Mucosa of gallbladder (tissue), 1 donor: Measurements from ENCODE around the gene CDCP2. TPM values are rescaled to one million over a fixed set of nuclear protein-coding genes. Genes with fewer than 3 reads are reported as not detected.

ENCODE experiments used
- DNase-seq: peaks from one replicate; pipeline ENCODE4 v3.0.0-alpha.2; 2020; ENCODE audit warnings: low spot score
- total RNA-seq: library from RNA; stranded (reverse); gene quantifications from one replicate; pipeline ENCODE4 v1.2.1, GENCODE V29; 2021
- donor health status: DM: no; HTN: no; CAD: no.

The CDCP2 gene
- total RNA-seq, 1 donor from 2014 or later, result not detected

DNA sequence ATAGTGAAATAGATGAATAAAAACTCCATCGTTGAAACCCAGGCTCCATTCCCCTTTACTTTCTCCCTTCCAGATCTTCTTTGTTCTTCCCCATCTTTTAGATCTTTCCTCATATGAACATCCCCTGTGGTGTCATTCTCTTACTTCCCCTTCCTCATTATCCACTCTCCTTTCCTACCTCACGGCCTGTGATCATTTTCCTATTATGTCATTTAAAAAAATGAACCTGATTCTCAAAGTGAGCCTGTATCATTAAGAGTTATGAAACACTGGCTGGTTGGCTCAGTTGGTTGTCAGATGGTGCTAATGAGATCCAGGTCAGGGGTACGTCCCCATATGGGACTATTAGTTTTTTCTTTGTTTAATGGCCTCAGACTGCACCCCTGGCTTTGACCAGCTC lies 61.1 kb downstream of the CDCP2 start:
- no peak for DNase-seq

GRCh38 chr1:54088385-54088784 lies 64.4 kb downstream of the CDCP2 start:
- no peak for DNase-seq

- DNase-seq, result no peak
Observed at GRCh38 chr1:54086754-54087153, 66.0 kb downstream of the CDCP2 start.

GRCh38 chr1:54084794-54085193 lies 68.0 kb downstream of the CDCP2 start:
- DNase-seq, result no peak

Other genes with a start within 250 kb of the CDCP2 start
- 24.4 TPM for gene IFT25, start 207.3 kb downstream of the CDCP2 start, total RNA-seq
- 25.7 TPM for gene LRRC42, start 206.7 kb downstream of the CDCP2 start, total RNA-seq
- 1.3 TPM for gene LDLRAD1, start 134.8 kb downstream of the CDCP2 start, total RNA-seq
- gene TMEM59, start 99.8 kb downstream of the CDCP2 start, total RNA-seq, result 714 TPM
- 6.0 TPM for gene TCEANC2, start 99.4 kb downstream of the CDCP2 start, total RNA-seq
- 7.8 TPM for gene CYB5RL, start 47.0 kb upstream of the CDCP2 start, total RNA-seq
- gene MRPL37, start 47.2 kb upstream of the CDCP2 start, total RNA-seq, result 55.4 TPM